Measurements from ENCODE around the gene FAM9C. TPM values are rescaled to one million over a fixed set of nuclear protein-coding genes. Genes with fewer than 3 reads are reported as not detected.

Gene FAM9C
- total and polyA plus RNA-seq, 9 of the 15 experiments (the other 6 are each of a cell fraction or from before 2014, with no cell fraction given), result not detected

DNA sequence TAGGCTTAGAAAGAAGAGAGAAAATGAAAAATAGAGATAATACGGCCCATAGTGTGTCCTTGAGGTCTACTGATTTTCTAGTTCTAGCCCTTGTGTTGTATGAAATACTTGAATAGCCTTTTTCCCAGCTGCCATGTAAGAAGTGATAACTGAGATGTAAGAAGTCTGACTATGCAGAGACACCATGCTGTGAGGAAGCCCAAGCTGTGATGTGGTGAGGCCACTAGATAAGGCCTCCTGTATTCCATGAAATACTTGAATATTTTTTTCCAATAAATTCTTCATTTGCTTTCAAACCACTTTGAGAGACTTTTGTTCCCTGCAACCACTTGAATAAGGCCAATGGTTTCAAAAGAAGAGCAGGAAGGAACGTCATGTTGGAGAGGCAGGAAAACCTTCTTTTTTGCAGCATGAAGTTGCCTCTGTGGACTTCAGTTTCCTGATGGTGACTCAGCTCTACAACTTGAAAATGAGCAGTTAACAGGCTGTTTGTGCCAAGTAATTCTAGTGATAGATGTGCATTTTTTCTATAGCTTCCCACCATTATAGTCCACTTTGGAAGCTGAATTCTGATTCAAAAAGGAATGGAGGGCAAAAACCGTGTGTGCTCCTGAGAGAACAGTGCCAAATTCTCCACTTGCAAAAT, 25.5 kb upstream of the FAM9C start:
- in situ Hi-C loops (cut with MboI), result no loop called here

DNA sequence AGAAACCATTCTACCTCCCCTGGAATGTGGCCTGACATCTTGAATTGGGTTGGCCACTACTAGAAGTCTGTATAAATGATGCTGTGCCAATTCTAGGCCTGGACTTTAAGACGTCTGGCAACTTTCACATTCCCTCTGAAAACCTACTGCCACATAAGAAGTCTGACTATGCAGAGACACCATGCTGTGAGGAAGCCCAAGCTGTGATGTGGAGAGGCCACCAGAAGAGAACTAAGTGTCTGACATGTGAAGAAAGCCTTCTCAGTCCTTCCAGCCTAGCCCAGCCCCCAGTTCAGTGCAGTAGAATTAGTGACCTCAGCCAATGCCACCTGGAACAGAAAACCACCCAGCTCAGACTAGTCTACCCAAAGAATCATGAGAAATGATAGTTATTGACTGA, 24.2 kb upstream of the FAM9C start:
- Histone ChIP-seq H3K36me3 (ENCODE audit: control insufficient read depth, insufficient read depth, low read length) (no peaks in the 10 kb centered on the region), H3K9ac (ENCODE audit: insufficient read depth in 1 of 2, low read depth in 2 of 2, low read length in 2 of 2) (no peak overlapping the region), H3K9me3 (replicated peaks; ENCODE audit: control insufficient read depth, insufficient read depth, low read depth, low read length) (peaks cover 5% of the 10 kb centered on the region; the same call in 1 of the 2 replicates), H4K20me1 (replicated peaks; ENCODE audit: control insufficient read depth, insufficient read depth, low read length) (no peaks in the 10 kb centered on the region), H3K79me2 (ENCODE audit: control insufficient read depth, insufficient read depth, low read length) (no peaks in the 10 kb centered on the region), H3K4me1 (replicated peaks in 1 of 2; ENCODE audit: control insufficient read depth in 2 of 2, insufficient read depth in 2 of 2, low read length in 2 of 2) (no peaks in the 10 kb centered on the region; a peak in 1 of 5 replicates), H3K9me1 (ENCODE audit: control insufficient read depth, insufficient read depth, low read length) (no peaks in the 10 kb centered on the region), H3K4me2 (ENCODE audit: insufficient read depth, low read length) (no peak overlapping the region), H3K27ac (ENCODE audit: extremely low read depth, low read depth, low read length) (no peak overlapping the region), H2AFZ (ENCODE audit: low read depth, low read length) (no peak overlapping the region), H3K27me3 (ENCODE audit: control insufficient read depth in 2 of 2, insufficient read depth in 2 of 2, low read length in 2 of 2) (no peaks in the 10 kb centered on the region), H3K4me3 (no peak overlapping the region)
- 17% methylated on average over 1 of the region's 1 CpG for WGBS (ENCODE audit: insufficient coverage, low coverage, missing lambda C conversion rate)
- FAIRE-seq (no peak), ATAC-seq (no peak), DNase-seq (ENCODE audit: extremely low read depth in 1 of 4, low spot score in 3 of 4) (no peak)
- intact Hi-C loops (cut with micrococcal nuclease), result no loop called here
- ChIA-PET CTCF (ENCODE audit: low intra/inter-chr PET ratio) (no interaction called here), POLR2A (no interaction called here)
- no TSS peak for BruUV-seq (replicated peaks)
- in situ Hi-C loops (cut with MboI), result no loop called here
- TF ChIP-seq ZNF24 (IDR thresholded peaks at IDR 0.05), result no peak
- TF ChIP-seq ZBED1 (IDR thresholded peaks at IDR 0.05), result no peak
- no peak for TF ChIP-seq SOX6 (IDR thresholded peaks at IDR 0.05)
- TF ChIP-seq RAD51 (IDR thresholded peaks at IDR 0.05; ENCODE audit: borderline replicate concordance, low read depth), result no peak
- TF ChIP-seq, protein P1, sequence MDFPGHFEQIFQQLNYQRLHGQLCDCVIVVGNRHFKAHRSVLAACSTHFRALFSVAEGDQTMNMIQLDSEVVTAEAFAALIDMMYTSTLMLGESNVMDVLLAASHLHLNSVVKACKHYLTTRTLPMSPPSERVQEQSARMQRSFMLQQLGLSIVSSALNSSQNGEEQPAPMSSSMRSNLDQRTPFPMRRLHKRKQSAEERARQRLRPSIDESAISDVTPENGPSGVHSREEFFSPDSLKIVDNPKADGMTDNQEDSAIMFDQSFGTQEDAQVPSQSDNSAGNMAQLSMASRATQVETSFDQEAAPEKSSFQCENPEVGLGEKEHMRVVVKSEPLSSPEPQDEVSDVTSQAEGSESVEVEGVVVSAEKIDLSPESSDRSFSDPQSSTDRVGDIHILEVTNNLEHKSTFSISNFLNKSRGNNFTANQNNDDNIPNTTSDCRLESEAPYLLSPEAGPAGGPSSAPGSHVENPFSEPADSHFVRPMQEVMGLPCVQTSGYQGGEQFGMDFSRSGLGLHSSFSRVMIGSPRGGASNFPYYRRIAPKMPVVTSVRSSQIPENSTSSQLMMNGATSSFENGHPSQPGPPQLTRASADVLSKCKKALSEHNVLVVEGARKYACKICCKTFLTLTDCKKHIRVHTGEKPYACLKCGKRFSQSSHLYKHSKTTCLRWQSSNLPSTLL (IDR thresholded peaks at IDR 0.05), result no peak
- no peak for TF ChIP-seq NRF1 (conservative IDR thresholded peaks at IDR 0.05 in 1 of 2, IDR thresholded peaks at IDR 0.05 in 1 of 2)
- TF ChIP-seq, protein P2, sequence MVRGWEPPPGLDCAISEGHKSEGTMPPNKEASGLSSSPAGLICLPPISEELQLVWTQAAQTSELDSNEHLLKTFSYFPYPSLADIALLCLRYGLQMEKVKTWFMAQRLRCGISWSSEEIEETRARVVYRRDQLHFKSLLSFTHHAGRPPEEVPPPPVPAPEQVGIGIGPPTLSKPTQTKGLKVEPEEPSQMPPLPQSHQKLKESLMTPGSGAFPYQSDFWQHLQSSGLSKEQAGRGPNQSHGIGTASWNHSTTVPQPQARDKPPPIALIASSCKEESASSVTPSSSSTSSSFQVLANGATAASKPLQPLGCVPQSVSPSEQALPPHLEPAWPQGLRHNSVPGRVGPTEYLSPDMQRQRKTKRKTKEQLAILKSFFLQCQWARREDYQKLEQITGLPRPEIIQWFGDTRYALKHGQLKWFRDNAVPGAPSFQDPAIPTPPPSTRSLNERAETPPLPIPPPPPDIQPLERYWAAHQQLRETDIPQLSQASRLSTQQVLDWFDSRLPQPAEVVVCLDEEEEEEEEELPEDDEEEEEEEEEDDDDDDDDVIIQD (CRISPR knock-in tag; IDR thresholded peaks at IDR 0.05), result no peak
- TF ChIP-seq GABPA (tag; conservative IDR thresholded peaks at IDR 0.05; ENCODE audit: low read depth), result no peak
- no peak for TF ChIP-seq ZNF75A (CRISPR knock-in tag; IDR thresholded peaks at IDR 0.05)
- TF ChIP-seq ZKSCAN1 (IDR thresholded peaks at IDR 0.05; ENCODE audit: low read depth, low read length), result no peak
- TF ChIP-seq XRCC4 (IDR thresholded peaks at IDR 0.05; ENCODE audit: extremely low read depth, insufficient read depth, insufficient read length), result no peak
- no peak for TF ChIP-seq TBL1XR1 (IDR thresholded peaks at IDR 0.05; ENCODE audit: low read length in 2 of 2)

More for the DNA sequence above, 25.5 kb upstream of the FAM9C start:
- no TSS peak for BruUV-seq (replicated peaks)
- FAIRE-seq (no peak), ATAC-seq (no peak; the same call in 2 of the 3 replicates), DNase-seq (ENCODE audit: extremely low read depth in 1 of 4, low spot score in 3 of 4) (peak in 1 of 4 experiments; percentile 27)
- CTCF ChIA-PET (ENCODE audit: low intra/inter-chr PET ratio), result no interaction called here
- TF ChIP-seq RAD51 (IDR thresholded peaks at IDR 0.05; ENCODE audit: borderline replicate concordance, low read depth) (no peak), YY1 (IDR thresholded peaks at IDR 0.05; ENCODE audit: borderline replicate concordance in 1 of 3, control insufficient read depth in 1 of 3, extremely low read depth in 1 of 3, insufficient read depth in 3 of 3, insufficient read length in 1 of 3, insufficient replicate concordance in 2 of 3, low read depth in 1 of 3, low read length in 2 of 3) (peak in 1 of 3 experiments; percentile 77), TRIM28 (IDR thresholded peaks at IDR 0.05) (peak; percentile 29; the same call in 1 of the 2 replicates), TRIM24 (IDR thresholded peaks at IDR 0.05) (peak; percentile 22 to 60; a peak in 1 of 4 replicates)
- Histone ChIP-seq H3K9me3 (replicated peaks; ENCODE audit: control insufficient read depth, insufficient read depth, low read depth, low read length) (peaks cover 5% of the 10 kb centered on the region; the same call in 1 of the 2 replicates), H3K4me1 (replicated peaks in 1 of 2; ENCODE audit: control insufficient read depth in 2 of 2, insufficient read depth in 2 of 2, low read length in 2 of 2) (peaks cover 0 to 8% of the 10 kb centered on the region in 2 experiments; a peak in 3 of 5 replicates), H2AFZ (ENCODE audit: low read depth, low read length) (no peak overlapping the region), H3K27me3 (ENCODE audit: control insufficient read depth in 2 of 2, insufficient read depth in 2 of 2, low read length in 2 of 2) (no peaks in the 10 kb centered on the region), H3K9ac (ENCODE audit: insufficient read depth in 1 of 2, low read depth in 2 of 2, low read length in 2 of 2) (no peak overlapping the region), H3K4me3 (no peak overlapping the region), H3K36me3 (ENCODE audit: control insufficient read depth, insufficient read depth, low read length) (no peaks in the 10 kb centered on the region), H3K27ac (ENCODE audit: extremely low read depth, low read depth, low read length) (no peak overlapping the region), H3K9me1 (ENCODE audit: control insufficient read depth, insufficient read depth, low read length) (no peaks in the 10 kb centered on the region), H3K79me2 (ENCODE audit: control insufficient read depth, insufficient read depth, low read length) (no peaks in the 10 kb centered on the region), H4K20me1 (replicated peaks; ENCODE audit: control insufficient read depth, insufficient read depth, low read length) (no peaks in the 10 kb centered on the region), H3K4me2 (ENCODE audit: insufficient read depth, low read length) (no peak overlapping the region)
- intact Hi-C loops (cut with micrococcal nuclease), result no loop called here
- POLR2A ChIA-PET, result interaction anchor here (0.6 to 0.8 kb wide), 2 partner anchors 21 to 33 kb away, joined by 3 to 4 read pairs; no protein-coding TSS in a partner anchor
- 23% methylated on average over 2 of the region's 3 CpGs for WGBS (ENCODE audit: insufficient coverage, low coverage, missing lambda C conversion rate)
